Gastrocnemius medialis (tissue), 4 donors: ENCODE measurements around the gene ZDBF2. TPM values are rescaled to one million over a fixed set of nuclear protein-coding genes. Genes with fewer than 3 reads are reported as not detected.

ENCODE experiments used
- ATAC-seq, 2 donors: fragments of 150-250 bp; one replicate each; pipeline ENCODE4 v1.9.1; 2016
- DNase-seq, 2 donors: peaks; one replicate each; pipeline ENCODE4 v3.0.0-alpha.2; 2019
- H3K27ac ChIP-seq, 4 donors: fragments of 200-600 bp; sonication (generic); 1 replicate in 1 of 4; 2 replicates in 3 of 4; pipeline ENCODE4 v1.5.1; 2016 to 2018; ENCODE audit warnings: mild to moderate bottlenecking in 2 of 4, moderate library complexity in 1 of 4
- H3K27me3 ChIP-seq, 3 donors: fragments of 200-600 bp; sonication (generic) in 2 of 3; 1 replicate in 1 of 3; 2 replicates in 2 of 3; pipeline versions ENCODE4 v1.5.1 to v1.6.0; 2016 to 2019; ENCODE audit warnings: mild to moderate bottlenecking in 1 of 3, moderate library complexity in 1 of 3
- H3K36me3 ChIP-seq, 2 donors: fragments of 200-600 bp; sonication (generic) in 1 of 2; one replicate each; pipeline ENCODE4 v1.5.1; 2017 to 2018
- H3K4me1 ChIP-seq, 2 donors: fragments of 200-600 bp; sonication (generic) in 1 of 2; one replicate each; pipeline ENCODE4 v1.5.1; 2016 to 2017; ENCODE audit warnings: mild to moderate bottlenecking in 2 of 2
- H3K4me3 ChIP-seq, 4 donors: fragments of 200-600 bp; sonication (generic) in 3 of 4; 1 replicate in 1 of 4; 2 replicates in 3 of 4; pipeline ENCODE4 v1.5.1; 2016 to 2019; ENCODE audit warnings: mild to moderate bottlenecking in 2 of 4
- H3K9me3 ChIP-seq, 3 donors: fragments of 200-600 bp; sonication (generic) in 2 of 3; 1 replicate in 1 of 3; 2 replicates in 2 of 3; pipeline ENCODE4 v1.5.1; 2016 to 2019
- POLR2A ChIP-seq, 2 donors: fragments of 450-650 bp; IDR thresholded peaks; one replicate each; pipeline ENCODE4 v1.6.1; 2017; ENCODE audit warnings: antibody characterized with exemption in 2 of 2, mild to moderate bottlenecking in 2 of 2, moderate library complexity in 2 of 2
- in situ Hi-C, 4 donors: fragments of 200-750 bp; cut with MboI; loops; one replicate each; pipeline versions ENCODE4 v1.15.0 to v1.8.0; 2017; ENCODE audit warnings: low sequenced_read_pairs in 4 of 4
- intact Hi-C: fragments of 100-400 bp; cut with DNase I; formaldehyde crosslinking; loops from one replicate; pipeline ENCODE4 v1.15.1; 2023; ENCODE audit warnings: low total_unique reads
- total RNA-seq, 4 donors: library from RNA; depleted of rRNA; stranded (reverse); fragments of >200 nt; gene quantifications; one replicate each; pipeline versions ENCODE4 v1.1.0 to v1.2.3, GENCODE V29; 2016
- TF ChIP-seq, protein P1 (sequence below), 5 experiments: fragments of 450-650 bp in 3 of 5; fragments of 200-600 bp in 2 of 5; sonication (generic) in 2 of 5; IDR thresholded peaks in 4 of 5; conservative IDR thresholded peaks in 1 of 5; 1 replicate in 4 of 5; 2 replicates in 1 of 5; pipeline ENCODE4 v1.5.1; 2016 to 2019; ENCODE audit warnings: antibody characterized with exemption in 5 of 5, mild to moderate bottlenecking in 3 of 5, moderate library complexity in 3 of 5

ZDBF2 gene
- total RNA-seq, 4 donors from 2014 or later = 5.8 to 13.2 (median 9.5) TPM

DNA sequence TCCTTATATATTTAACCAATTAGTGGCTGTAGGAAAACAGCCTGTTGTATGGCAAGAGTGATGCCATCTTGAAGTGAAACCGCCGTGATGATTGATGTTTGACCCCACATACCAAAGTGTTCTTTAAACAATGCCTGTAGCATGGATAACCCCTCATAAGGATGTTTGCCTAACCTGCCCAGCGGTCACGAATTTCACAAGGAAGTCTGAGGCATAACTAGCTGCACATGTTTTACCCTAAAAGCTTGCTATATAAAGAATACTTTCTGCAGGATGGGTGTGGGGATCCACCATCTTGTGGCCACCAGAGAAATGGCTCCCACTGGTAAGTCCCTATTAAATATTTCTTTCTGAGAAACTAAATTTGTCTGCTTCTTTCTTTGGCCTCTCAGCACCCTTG is 68.7 kb downstream of the ZDBF2 start:
- H3K27ac ChIP-seq = no peak overlapping the region
- intact Hi-C loops = no loop called here

DNA sequence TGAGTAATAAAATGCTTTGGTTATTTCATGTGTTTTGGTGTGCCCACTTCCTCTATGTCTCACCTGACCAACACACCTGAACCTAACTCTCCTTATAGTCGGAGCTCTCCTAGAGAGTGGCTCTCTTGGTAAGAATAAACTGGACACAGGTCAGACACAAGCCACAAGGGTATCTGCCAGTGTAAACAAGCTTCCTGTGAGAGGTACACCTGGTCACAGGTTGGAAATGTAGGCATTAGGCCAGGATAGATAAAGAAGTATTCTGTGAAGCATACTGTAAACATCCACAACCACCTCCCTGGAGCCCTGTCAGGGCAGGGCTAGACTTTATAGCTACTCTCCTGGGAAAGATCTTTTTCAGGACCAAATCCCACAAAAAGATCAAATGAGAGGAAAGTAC is 69.4 kb downstream of the ZDBF2 start:
- H3K9me3 ChIP-seq = no peaks in the 10 kb centered on the region
- in situ Hi-C loops (no loop called here), intact Hi-C loops (no loop called here)
- H3K27me3 ChIP-seq = no peaks in the 10 kb centered on the region
- H3K4me3 ChIP-seq = no peak overlapping the region
- H3K27ac ChIP-seq = no peak overlapping the region
- DNase-seq (no peak), ATAC-seq (no peak)
- no peaks in the 10 kb centered on the region for H3K4me1 ChIP-seq
- H3K36me3 ChIP-seq = no peaks in the 10 kb centered on the region
- TF ChIP-seq, protein P1, sequence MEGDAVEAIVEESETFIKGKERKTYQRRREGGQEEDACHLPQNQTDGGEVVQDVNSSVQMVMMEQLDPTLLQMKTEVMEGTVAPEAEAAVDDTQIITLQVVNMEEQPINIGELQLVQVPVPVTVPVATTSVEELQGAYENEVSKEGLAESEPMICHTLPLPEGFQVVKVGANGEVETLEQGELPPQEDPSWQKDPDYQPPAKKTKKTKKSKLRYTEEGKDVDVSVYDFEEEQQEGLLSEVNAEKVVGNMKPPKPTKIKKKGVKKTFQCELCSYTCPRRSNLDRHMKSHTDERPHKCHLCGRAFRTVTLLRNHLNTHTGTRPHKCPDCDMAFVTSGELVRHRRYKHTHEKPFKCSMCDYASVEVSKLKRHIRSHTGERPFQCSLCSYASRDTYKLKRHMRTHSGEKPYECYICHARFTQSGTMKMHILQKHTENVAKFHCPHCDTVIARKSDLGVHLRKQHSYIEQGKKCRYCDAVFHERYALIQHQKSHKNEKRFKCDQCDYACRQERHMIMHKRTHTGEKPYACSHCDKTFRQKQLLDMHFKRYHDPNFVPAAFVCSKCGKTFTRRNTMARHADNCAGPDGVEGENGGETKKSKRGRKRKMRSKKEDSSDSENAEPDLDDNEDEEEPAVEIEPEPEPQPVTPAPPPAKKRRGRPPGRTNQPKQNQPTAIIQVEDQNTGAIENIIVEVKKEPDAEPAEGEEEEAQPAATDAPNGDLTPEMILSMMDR (IDR thresholded peaks at IDR 0.05 in 4 of 5, conservative IDR thresholded peaks at IDR 0.05 in 1 of 5) = no peak
- TF ChIP-seq POLR2A (IDR thresholded peaks at IDR 0.05) = no peak

More for the DNA sequence above, 68.7 kb downstream of the ZDBF2 start:
- in situ Hi-C loops = no loop called here
- Histone ChIP-seq H3K4me3 (no peak overlapping the region), H3K27me3 (no peaks in the 10 kb centered on the region), H3K9me3 (no peaks in the 10 kb centered on the region), H3K36me3 (no peaks in the 10 kb centered on the region), H3K4me1 (peaks cover 0 to 2% of the 10 kb centered on the region in 2 donors)
- ATAC-seq = no peak
- no peak for DNase-seq
- TF ChIP-seq, protein P1 (IDR thresholded peaks at IDR 0.05 in 4 of 5, conservative IDR thresholded peaks at IDR 0.05 in 1 of 5) = no peak
- no peak for TF ChIP-seq POLR2A (IDR thresholded peaks at IDR 0.05)

DNA sequence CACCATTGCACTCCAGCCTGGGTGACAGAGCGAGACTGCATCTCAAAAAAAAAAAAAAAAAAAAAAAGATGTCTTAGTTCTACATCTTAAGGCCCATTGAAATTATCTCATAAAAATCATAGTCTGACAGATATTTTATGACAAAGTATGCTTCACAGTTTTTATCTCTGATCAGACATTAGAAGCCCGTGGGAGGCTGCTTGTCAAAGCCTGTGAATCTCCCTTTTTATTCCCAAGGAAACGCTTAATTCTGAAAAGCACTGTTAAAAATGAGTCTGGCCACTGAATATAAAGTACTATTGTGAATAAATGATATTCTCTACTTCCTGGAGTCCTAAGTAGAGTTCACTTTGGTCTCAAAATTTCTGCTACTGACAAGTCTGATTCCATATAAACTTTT is 71.1 kb downstream of the ZDBF2 start:
- Histone ChIP-seq H3K36me3 (no peaks in the 10 kb centered on the region), H3K4me3 (no peak overlapping the region), H3K4me1 (no peaks in the 10 kb centered on the region), H3K27me3 (no peaks in the 10 kb centered on the region), H3K27ac (no peak overlapping the region), H3K9me3 (no peaks in the 10 kb centered on the region)
- TF ChIP-seq, protein P1 (IDR thresholded peaks at IDR 0.05 in 4 of 5, conservative IDR thresholded peaks at IDR 0.05 in 1 of 5) = no peak
- TF ChIP-seq POLR2A (IDR thresholded peaks at IDR 0.05) = no peak
- intact Hi-C loops = no loop called here
- ATAC-seq (no peak), DNase-seq (no peak)
- in situ Hi-C loops = no loop called here

DNA sequence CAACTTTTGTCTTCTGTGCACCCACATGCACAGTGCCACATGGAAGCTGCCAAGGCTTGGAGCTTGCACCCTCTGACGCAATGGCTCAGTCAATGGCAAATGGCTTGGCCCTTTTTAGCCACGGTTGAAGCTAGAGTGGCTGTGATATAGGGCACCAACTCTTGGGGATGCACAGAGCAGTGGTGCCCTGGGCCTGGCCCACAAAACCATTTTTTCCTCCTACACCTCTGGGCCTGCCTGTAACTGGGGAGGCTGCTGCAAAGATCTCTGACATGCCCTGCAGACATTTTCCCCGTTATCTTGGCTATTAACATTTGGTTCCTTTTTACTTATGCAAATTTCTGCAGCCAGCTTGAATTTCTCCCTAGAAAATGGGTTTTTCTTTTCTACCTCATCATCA is 74.9 kb downstream of the ZDBF2 start:
- H3K4me3 ChIP-seq = no peak overlapping the region
- H3K9me3 ChIP-seq = no peaks in the 10 kb centered on the region
- ATAC-seq (no peak), DNase-seq (no peak)
- no peaks in the 10 kb centered on the region for H3K36me3 ChIP-seq
- no peak for TF ChIP-seq POLR2A (IDR thresholded peaks at IDR 0.05)
- TF ChIP-seq, protein P1 (IDR thresholded peaks at IDR 0.05 in 4 of 5, conservative IDR thresholded peaks at IDR 0.05 in 1 of 5) = no peak
- no peak overlapping the region for H3K27ac ChIP-seq
- in situ Hi-C loops (no loop called here), intact Hi-C loops (no loop called here)
- no peaks in the 10 kb centered on the region for H3K27me3 ChIP-seq
- H3K4me1 ChIP-seq = no peaks in the 10 kb centered on the region

DNA sequence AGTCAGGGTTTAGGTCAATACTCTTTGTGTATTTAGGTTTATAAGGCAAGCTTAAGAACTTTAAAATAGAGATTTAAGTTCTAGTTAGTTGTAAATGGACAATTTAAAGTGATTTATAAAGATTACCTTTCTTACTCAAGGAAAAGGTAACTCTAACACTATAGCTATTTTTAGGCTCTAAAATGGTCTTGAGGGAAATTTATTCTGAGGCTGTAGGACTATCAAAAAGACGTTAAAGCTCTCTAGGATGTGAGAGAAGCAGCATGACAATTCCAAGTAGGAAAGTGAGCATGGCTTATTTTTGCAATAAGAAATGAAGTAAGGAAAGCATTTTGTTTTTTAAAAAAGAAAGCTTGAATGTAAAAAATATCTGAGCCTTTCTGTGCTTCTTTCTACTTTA is 78.1 kb downstream of the ZDBF2 start:
- no peaks in the 10 kb centered on the region for H3K9me3 ChIP-seq
- H3K36me3 ChIP-seq = no peaks in the 10 kb centered on the region
- no peak for ATAC-seq
- no peaks in the 10 kb centered on the region for H3K4me1 ChIP-seq
- TF ChIP-seq, protein P1 (IDR thresholded peaks at IDR 0.05 in 4 of 5, conservative IDR thresholded peaks at IDR 0.05 in 1 of 5) = no peak
- no peak for TF ChIP-seq POLR2A (IDR thresholded peaks at IDR 0.05)
- in situ Hi-C loops = no loop called here
- DNase-seq = no peak
- no peak overlapping the region for H3K4me3 ChIP-seq
- intact Hi-C loops = no loop called here
- H3K27ac ChIP-seq = no peak overlapping the region
- no peaks in the 10 kb centered on the region for H3K27me3 ChIP-seq
